Spinal cord (tissue), 10 donors: ENCODE measurements around the gene MAP7. TPM values are rescaled to one million over a fixed set of nuclear protein-coding genes. Genes with fewer than 3 reads are reported as not detected.

Source experiments
- DNase-seq, 6 donors: peaks; one replicate each; pipeline versions ENCODE4 v3.0.0 to v3.0.0-alpha.2; 2013 to 2015; ENCODE audit warnings: low spot score in 6 of 6, low read depth in 4 of 6
- H3K27ac ChIP-seq: one replicate; pipeline ENCODE4 v1.5.1; 2013; ENCODE audit warnings: low read depth, low read length, control low read depth
- H3K27me3 ChIP-seq: one replicate; pipeline ENCODE4 v1.6.1; 2013; ENCODE audit warnings: low read length; ENCODE audit not compliant: control insufficient read depth, insufficient read depth
- H3K36me3 ChIP-seq: one replicate; pipeline ENCODE4 v1.6.1; 2013; ENCODE audit warnings: low read length; ENCODE audit not compliant: control insufficient read depth, insufficient read depth
- H3K4me1 ChIP-seq: one replicate; pipeline ENCODE4 v1.6.1; 2013; ENCODE audit warnings: low read length; ENCODE audit not compliant: control insufficient read depth, insufficient read depth
- H3K4me3 ChIP-seq: one replicate; pipeline ENCODE4 v1.5.1; 2013; ENCODE audit warnings: low read depth, low read length, control low read depth
- H3K9me3 ChIP-seq: one replicate; pipeline ENCODE4 v1.6.1; 2013; ENCODE audit warnings: low read length; ENCODE audit not compliant: control insufficient read depth, insufficient read depth
- WGBS: methylation state at CpG from one replicate; pipeline ENCODE4 v1.1.5; 2013; ENCODE audit warnings: missing lambda C conversion rate; ENCODE audit not compliant: insufficient coverage; 5-methylcytosine and 5-hydroxymethylcytosine counted together
- polyA plus RNA-seq, 2 donors: library from polyadenylated mRNA; unstranded; fragments of 120-200 nt; gene quantifications; one replicate each; pipeline ENCODE4 v1.2.1, GENCODE V29; 2013; ENCODE audit not compliant: insufficient read length in 2 of 2
- total RNA-seq, 2 donors: library from RNA; depleted of rRNA in 1 of 2; stranded (reverse); fragments of 120-200 nt in 1 of 2; fragments of >200 nt in 1 of 2; gene quantifications; one replicate each; pipeline versions ENCODE4 v1.2.3 to v1.2.4, GENCODE V29; 2013 to 2014
- donor health status: healthy.

MAP7 gene
- total and polyA plus RNA-seq, 4 donors, result 9.9 to 19.7 (median 13.9) TPM

- Histone ChIP-seq H3K9me3 (no peaks in the 10 kb centered on the region), H3K27me3 (no peaks in the 10 kb centered on the region), H3K4me1 (no peaks in the 10 kb centered on the region), H3K4me3 (no peak overlapping the region), H3K36me3 (no peaks in the 10 kb centered on the region), H3K27ac (no peak overlapping the region)
- no peak for DNase-seq
- WGBS, result 100% methylated on average over 2 of the region's 3 CpGs
These were observed 137.8 kb downstream of the MAP7 start for GRCh38 chr6:136412410-136412809.

GRCh38 chr6:136411453-136412354 is 138.5 kb downstream of the MAP7 start:
- WGBS, result no CpG with 5 or more reads among the region's 17 CpGs
- Histone ChIP-seq H3K4me1 (no peaks in the 10 kb centered on the region), H3K27me3 (no peaks in the 10 kb centered on the region), H3K9me3 (no peaks in the 10 kb centered on the region), H3K4me3 (no peak overlapping the region), H3K27ac (no peak overlapping the region), H3K36me3 (no peaks in the 10 kb centered on the region)
- DNase-seq, result no peak

DNA sequence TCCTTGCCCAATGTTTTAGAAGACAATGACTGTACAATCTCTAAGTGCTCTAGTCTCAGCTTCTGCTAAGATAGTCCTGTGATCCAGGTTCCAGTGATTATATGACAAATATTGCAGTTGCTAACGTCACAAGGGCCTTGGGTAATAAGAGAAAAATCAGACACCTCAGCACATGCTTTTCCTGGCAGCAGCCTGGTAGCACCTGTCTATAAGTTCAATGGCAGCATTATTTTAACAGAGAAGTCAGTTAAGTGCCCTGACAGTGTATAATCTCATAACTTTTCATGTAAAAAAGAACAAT is 139.2 kb downstream of the MAP7 start:
- no peaks in the 10 kb centered on the region for H3K36me3 ChIP-seq
- H3K27me3 ChIP-seq, result no peaks in the 10 kb centered on the region
- no peak overlapping the region for H3K27ac ChIP-seq
- WGBS, result no CpG with 5 or more reads among the region's 1 CpG
- H3K4me1 ChIP-seq, result no peaks in the 10 kb centered on the region
- H3K9me3 ChIP-seq, result no peaks in the 10 kb centered on the region
- DNase-seq, result no peak
- no peak overlapping the region for H3K4me3 ChIP-seq

DNA sequence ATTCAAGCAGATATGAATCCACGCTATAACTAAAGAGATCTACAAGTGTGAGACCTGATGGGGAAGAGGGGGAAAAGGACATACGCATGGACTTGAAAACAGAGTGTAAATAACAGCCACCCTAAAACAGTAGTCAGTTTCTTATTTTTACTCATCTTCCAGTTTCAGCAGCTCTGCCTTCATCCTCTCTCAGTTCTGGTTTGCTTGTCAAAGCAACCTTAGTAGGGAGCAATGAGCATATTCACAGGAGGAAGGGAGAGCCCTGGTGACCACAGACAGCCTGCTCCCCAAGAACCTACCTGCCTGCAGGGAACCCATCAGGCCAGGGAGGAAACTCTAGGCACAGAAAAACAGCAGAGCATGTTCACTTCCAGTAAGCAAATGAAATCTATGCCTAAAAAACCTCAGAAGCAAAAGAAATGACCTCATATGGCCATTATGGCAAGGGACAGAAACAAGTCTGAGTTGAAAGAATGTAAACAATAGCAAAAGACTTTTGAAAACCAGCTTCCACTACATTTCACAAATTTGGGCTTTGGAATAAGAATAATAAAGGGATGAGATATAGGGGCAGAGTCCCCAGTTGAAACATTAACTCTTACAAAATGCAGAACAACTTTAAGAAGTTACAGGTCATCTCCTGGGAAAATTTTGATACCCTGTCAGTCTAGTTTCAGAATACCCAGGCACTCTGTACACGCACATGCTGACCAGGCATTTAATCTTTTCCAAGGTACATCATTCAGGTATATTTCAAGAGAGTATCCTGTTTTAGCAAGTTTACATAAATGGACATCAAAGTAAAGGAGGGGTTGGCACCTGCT is 139.8 kb downstream of the MAP7 start:
- Histone ChIP-seq H3K9me3 (no peaks in the 10 kb centered on the region), H3K36me3 (no peaks in the 10 kb centered on the region), H3K4me3 (no peak overlapping the region), H3K4me1 (no peaks in the 10 kb centered on the region), H3K27me3 (no peaks in the 10 kb centered on the region), H3K27ac (no peak overlapping the region)
- no CpG with 5 or more reads among the region's 3 CpGs for WGBS
- DNase-seq, result no peak

DNA sequence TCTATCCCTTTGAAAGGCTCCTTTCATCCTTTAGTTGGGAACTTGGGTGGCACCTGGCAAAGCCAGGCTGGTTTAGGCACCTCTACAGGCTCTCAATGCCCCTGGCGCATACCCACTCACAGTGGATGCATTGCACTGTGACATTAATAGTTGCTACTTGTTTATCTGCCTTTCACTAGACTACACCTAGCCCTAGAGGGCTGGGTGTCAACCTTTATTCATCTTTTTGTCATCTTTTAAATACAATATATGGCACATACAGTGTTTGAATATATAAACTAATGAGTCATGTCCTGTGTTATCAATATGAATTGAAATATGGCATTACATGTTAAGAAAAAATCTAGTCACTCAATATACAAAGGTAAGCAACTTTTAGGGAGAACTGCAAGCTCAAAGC is 140.6 kb downstream of the MAP7 start:
- no peaks in the 10 kb centered on the region for H3K36me3 ChIP-seq
- H3K9me3 ChIP-seq, result no peaks in the 10 kb centered on the region
- H3K4me1 ChIP-seq, result no peaks in the 10 kb centered on the region
- H3K4me3 ChIP-seq, result no peak overlapping the region
- H3K27me3 ChIP-seq, result no peaks in the 10 kb centered on the region
- no CpG with 5 or more reads among the region's 1 CpG for WGBS
- DNase-seq, result no peak
- no peak overlapping the region for H3K27ac ChIP-seq

GRCh38 chr6:136408204-136408603 is 142.0 kb downstream of the MAP7 start:
- Histone ChIP-seq H3K27me3 (no peaks in the 10 kb centered on the region), H3K27ac (no peak overlapping the region), H3K4me3 (no peak overlapping the region), H3K9me3 (no peaks in the 10 kb centered on the region), H3K4me1 (no peaks in the 10 kb centered on the region), H3K36me3 (no peaks in the 10 kb centered on the region)
- no peak for DNase-seq
- WGBS, result no CpG with 5 or more reads among the region's 4 CpGs

DNA sequence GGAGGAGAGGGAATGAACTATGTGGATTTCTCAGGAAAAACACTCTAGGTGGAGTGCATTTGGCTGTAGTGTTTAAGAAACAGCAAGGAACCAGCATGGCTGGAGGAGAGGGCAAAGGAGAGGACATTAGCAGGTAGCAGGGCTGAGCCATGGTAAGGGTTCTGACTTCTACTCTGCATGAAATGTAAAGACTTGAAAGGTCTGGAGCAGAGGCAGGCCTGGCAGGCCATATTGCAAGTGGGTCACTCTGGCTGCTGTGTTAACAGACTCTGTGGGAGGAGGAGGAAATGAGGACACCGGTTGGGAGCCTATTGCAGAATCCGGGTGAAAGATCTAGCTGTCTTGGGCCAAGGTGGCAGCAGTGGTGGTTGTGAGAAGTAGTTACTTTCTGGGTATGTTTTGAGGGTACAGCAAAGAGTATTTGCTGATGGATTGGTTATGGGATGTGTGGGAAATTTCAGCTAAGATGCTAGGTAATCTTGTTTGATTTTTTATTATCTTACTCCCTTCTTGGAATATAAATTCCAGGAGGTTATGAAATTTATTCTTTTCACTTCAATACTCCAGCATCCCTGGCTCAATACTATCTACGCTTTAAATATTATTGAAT is 144.7 kb downstream of the MAP7 start:
- Histone ChIP-seq H3K27ac (no peak overlapping the region), H3K4me3 (no peak overlapping the region), H3K4me1 (no peaks in the 10 kb centered on the region), H3K27me3 (no peaks in the 10 kb centered on the region), H3K9me3 (no peaks in the 10 kb centered on the region), H3K36me3 (no peaks in the 10 kb centered on the region)
- no peak for DNase-seq
- WGBS, result no CpG with 5 or more reads among the region's 3 CpGs

DNA sequence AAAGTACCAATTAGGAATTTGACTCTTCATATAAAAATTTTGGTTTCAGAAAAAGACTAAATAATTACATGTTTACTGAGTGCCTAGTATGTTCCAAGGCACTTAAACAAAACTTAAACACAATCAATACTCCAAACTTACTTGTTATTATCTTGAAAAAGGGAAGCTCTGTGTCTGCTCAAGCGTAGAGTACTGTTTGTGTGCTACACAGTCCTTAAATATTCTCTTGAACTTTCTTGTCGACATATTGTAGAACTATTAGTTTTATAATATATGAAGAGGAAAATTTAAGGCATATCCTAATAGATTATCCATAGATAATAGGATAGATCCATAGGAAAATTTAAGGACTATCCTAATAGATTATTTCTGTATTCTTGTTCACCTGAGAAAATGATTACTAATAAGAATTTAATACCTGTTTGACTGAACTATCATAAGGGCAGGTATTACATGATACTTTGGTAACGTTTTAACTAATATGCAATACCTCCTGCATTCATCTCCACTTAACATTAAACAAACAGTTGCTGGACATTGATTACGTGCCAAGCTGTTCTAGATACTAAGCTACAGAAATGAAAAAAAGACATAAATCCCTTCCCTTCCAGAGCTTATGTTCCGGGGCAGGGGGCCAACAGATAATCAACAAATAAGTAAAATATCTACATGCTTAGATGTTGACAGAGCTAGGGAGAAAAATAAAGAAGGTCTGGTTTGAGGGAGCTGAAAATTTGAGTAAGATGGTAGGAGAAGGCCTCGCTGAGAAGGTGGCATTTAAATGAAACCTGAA is 145.4 kb downstream of the MAP7 start:
- 95% methylated on average over 2 of the region's 6 CpGs for WGBS
- H3K36me3 ChIP-seq, result no peaks in the 10 kb centered on the region
- no peaks in the 10 kb centered on the region for H3K9me3 ChIP-seq
- no peaks in the 10 kb centered on the region for H3K27me3 ChIP-seq
- H3K4me3 ChIP-seq, result no peak overlapping the region
- H3K4me1 ChIP-seq, result no peaks in the 10 kb centered on the region
- DNase-seq, result no peak
- no peak overlapping the region for H3K27ac ChIP-seq

DNA sequence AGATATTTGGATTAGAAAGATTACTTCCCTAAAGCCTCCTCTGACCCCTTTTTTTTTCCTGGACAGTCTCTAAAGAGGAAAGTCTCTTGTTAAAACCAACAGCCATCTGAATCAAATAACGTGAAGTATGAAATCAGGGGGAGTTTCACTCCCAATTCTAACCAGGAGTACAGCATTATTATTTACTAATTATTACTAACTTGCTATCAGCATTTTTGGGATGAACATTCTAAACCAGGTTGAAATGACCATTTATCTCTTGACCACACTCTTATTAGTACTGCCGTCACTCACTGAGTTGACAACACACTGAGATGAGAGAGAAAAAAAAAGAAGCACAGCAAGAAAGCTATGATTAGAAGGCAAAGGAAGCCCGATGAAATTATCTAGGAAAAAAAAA is 146.2 kb downstream of the MAP7 start:
- Histone ChIP-seq H3K36me3 (no peaks in the 10 kb centered on the region), H3K9me3 (no peaks in the 10 kb centered on the region), H3K27ac (no peak overlapping the region), H3K4me1 (no peaks in the 10 kb centered on the region), H3K4me3 (no peak overlapping the region), H3K27me3 (no peaks in the 10 kb centered on the region)
- DNase-seq, result no peak
- WGBS, result no CpG with 5 or more reads among the region's 3 CpGs
